Urinary bladder (tissue), 4 donors: ENCODE data around the gene WDR70. TPM values are rescaled to one million over a fixed set of nuclear protein-coding genes. Genes with fewer than 3 reads are reported as not detected.
"Not testable (repeated sequence)": the region's sequence is repeated elsewhere in the genome, so short reads cannot be mapped to it uniquely, and the experiment has no call there.

ENCODE experiments used
- DNase-seq: peaks from one replicate; pipeline ENCODE4 v3.0.0-alpha.2; 2015; ENCODE audit errors: extremely low spot score
- H3K27ac ChIP-seq: one replicate; pipeline ENCODE4 v1.5.1; 2013; ENCODE audit warnings: low read depth, mild to moderate bottlenecking, moderate library complexity
- H3K36me3 ChIP-seq: one replicate; pipeline ENCODE4 v1.6.1; 2013; ENCODE audit warnings: mild to moderate bottlenecking, moderate library complexity; ENCODE audit not compliant: insufficient read depth
- H3K4me1 ChIP-seq: one replicate; pipeline ENCODE4 v1.6.1; 2013; ENCODE audit warnings: mild to moderate bottlenecking, moderate library complexity; ENCODE audit not compliant: insufficient read depth
- H3K4me3 ChIP-seq: one replicate; pipeline ENCODE4 v1.5.1; 2013; ENCODE audit warnings: low read depth, low read length
- WGBS: extraction: QIAGEN DNeasy Blood & Tissue Kit; methylation state at CpG from one replicate; pipeline ENCODE4 v1.1.7; 2013; 5-methylcytosine and 5-hydroxymethylcytosine counted together
- polyA plus RNA-seq: library from polyadenylated mRNA; stranded (reverse); fragments of 200-250 nt; gene quantifications from one replicate; pipeline ENCODE4 v1.2.3, GENCODE V29; 2013
- total RNA-seq: library from RNA; depleted of rRNA; stranded (reverse); fragments of >200 nt; gene quantifications from one replicate; pipeline ENCODE4 v1.2.3, GENCODE V29; 2014
- donor health status: healthy with polysubstance abuse.
- donor health status: healthy.

Gene WDR70
- total and polyA plus RNA-seq, 2 donors = 19.3 to 48.3 TPM

- Histone ChIP-seq H3K4me3 (no peak overlapping the region), H3K27ac (no peak overlapping the region), H3K36me3 (no peaks in the 10 kb centered on the region), H3K4me1 (no peaks in the 10 kb centered on the region)
- 88% methylated on average over 8 of the region's 8 CpGs for WGBS
- no peak for DNase-seq
These were observed 196.7 kb downstream of the WDR70 start for GRCh38 chr5:37575541-37576489.

- WGBS = 94% methylated on average over 3 of the region's 3 CpGs
- no peaks in the 10 kb centered on the region for H3K4me1 ChIP-seq
- no peak for DNase-seq
- no peaks in the 10 kb centered on the region for H3K36me3 ChIP-seq
- no peak overlapping the region for H3K27ac ChIP-seq
- no peak overlapping the region for H3K4me3 ChIP-seq
These were observed 197.4 kb downstream of the WDR70 start for GRCh38 chr5:37576552-37576951.

DNA sequence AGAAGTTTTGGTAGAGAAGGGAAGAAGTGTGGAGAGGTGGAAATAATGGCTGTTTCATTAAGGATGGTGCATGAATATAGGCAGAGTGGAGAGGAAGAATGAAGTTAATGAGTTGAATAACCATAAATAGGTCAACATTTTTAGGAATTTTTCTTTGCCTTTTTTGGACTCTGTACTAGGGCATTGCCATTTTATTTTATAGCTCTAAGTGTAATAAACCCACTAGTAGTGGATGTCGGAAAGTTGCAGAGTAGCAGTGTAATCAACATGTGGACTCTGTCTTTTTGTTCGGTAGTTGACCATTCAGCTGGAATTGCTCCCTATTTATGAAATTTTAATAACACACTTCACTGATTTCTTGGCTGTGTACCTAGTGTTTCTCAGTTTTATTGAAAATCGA, 199.1 kb downstream of the WDR70 start:
- Histone ChIP-seq H3K4me3 (no peak overlapping the region), H3K4me1 (no peaks in the 10 kb centered on the region), H3K36me3 (no peaks in the 10 kb centered on the region), H3K27ac (no peak overlapping the region)
- 77% methylated on average over 3 of the region's 3 CpGs for WGBS
- no peak for DNase-seq

GRCh38 chr5:37580106-37580505, 201.0 kb downstream of the WDR70 start:
- Histone ChIP-seq H3K4me3 (no peak overlapping the region), H3K4me1 (no peaks in the 10 kb centered on the region), H3K27ac (no peak overlapping the region), H3K36me3 (no peaks in the 10 kb centered on the region)
- no peak for DNase-seq
- 59% methylated on average over 2 of the region's 2 CpGs for WGBS

DNA sequence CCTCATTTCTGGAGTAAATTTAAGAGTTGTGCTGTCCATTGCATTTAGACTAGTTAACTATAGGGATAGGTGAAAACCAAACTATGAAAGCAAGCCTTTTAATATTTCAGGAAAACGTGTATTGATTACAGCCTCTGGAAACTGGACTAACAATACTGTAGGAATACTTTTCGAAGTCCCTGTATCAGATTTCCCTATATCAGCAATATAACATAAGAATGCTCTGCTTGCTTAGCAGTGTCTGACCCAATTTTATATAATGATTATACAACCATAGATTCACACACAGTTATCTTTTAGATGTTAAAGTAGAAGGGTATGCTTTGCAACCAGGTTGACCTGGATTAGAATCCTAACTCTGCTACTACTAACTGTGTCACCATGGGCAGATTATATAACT, 203.1 kb downstream of the WDR70 start:
- Histone ChIP-seq H3K36me3 (no peaks in the 10 kb centered on the region), H3K27ac (no peak overlapping the region), H3K4me3 (no peak overlapping the region), H3K4me1 (no peaks in the 10 kb centered on the region)
- DNase-seq = no peak
- 95% methylated on average over 2 of the region's 2 CpGs for WGBS

GRCh38 chr5:37593292-37593691, 214.2 kb downstream of the WDR70 start:
- DNase-seq, H3K36me3 ChIP-seq, H3K4me3 ChIP-seq, H3K27ac ChIP-seq, H3K4me1 ChIP-seq: not testable (repeated sequence)
- 93% methylated on average over 3 of the region's 3 CpGs for WGBS

- H3K4me1 ChIP-seq, H3K27ac ChIP-seq, DNase-seq, H3K4me3 ChIP-seq, H3K36me3 ChIP-seq: not testable (repeated sequence)
- WGBS = 44% methylated on average over 2 of the region's 2 CpGs
These were observed 215.7 kb downstream of the WDR70 start for GRCh38 chr5:37594864-37595263.

GRCh38 chr5:37598733-37599132, 219.6 kb downstream of the WDR70 start:
- DNase-seq = peak; percentile 67
- WGBS = 33% methylated on average over 3 of the region's 3 CpGs
- Histone ChIP-seq H3K4me1 (no peaks in the 10 kb centered on the region), H3K36me3 (no peaks in the 10 kb centered on the region), H3K27ac (peak overlapping the region; percentile 5), H3K4me3 (no peak overlapping the region)

- Histone ChIP-seq H3K4me1 (no peaks in the 10 kb centered on the region), H3K4me3 (no peak overlapping the region), H3K36me3 (no peaks in the 10 kb centered on the region), H3K27ac (no peak overlapping the region)
- no peak for DNase-seq
- 92% methylated on average over 1 of the region's 1 CpG for WGBS
These were observed 222.0 kb downstream of the WDR70 start for GRCh38 chr5:37601163-37601562.

GRCh38 chr5:37603072-37603471, 224.0 kb downstream of the WDR70 start:
- Histone ChIP-seq H3K27ac (no peak overlapping the region), H3K4me1 (no peaks in the 10 kb centered on the region), H3K36me3 (peaks cover 4% of the 10 kb centered on the region), H3K4me3 (no peak overlapping the region)
- no peak for DNase-seq
- WGBS = 69% methylated on average over 1 of the region's 1 CpG

DNA sequence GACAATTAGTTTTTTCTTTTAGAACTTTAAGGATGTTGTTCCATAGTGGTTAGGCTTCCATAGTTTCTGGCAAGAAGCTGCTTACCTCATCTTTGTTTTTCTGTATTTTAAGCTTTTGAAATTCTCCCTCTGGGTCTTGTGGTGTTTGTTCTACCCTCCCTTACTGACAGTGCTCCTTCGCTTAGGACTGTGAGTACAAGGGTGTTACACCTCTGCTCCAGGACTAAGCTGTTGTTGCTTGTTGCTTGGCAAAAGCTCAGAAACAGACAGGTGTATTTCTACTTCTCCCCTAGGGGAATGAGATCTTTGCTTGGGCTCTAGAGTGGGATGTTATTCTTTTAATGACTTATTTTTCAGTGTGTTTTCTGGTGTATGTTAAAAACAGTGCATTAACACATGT, 225.2 kb downstream of the WDR70 start:
- no peak overlapping the region for H3K27ac ChIP-seq
- WGBS = 96% methylated on average over 1 of the region's 1 CpG
- no peak for DNase-seq
- H3K4me3 ChIP-seq = no peak overlapping the region
- no peaks in the 10 kb centered on the region for H3K4me1 ChIP-seq
- peaks cover 4% of the 10 kb centered on the region for H3K36me3 ChIP-seq

GRCh38 chr5:37606148-37606547, 227.0 kb downstream of the WDR70 start:
- H3K36me3 ChIP-seq = peaks cover 4% of the 10 kb centered on the region
- no peaks in the 10 kb centered on the region for H3K4me1 ChIP-seq
- WGBS = 62% methylated on average over 1 of the region's 1 CpG
- no peak overlapping the region for H3K27ac ChIP-seq
- H3K4me3 ChIP-seq = no peak overlapping the region
- DNase-seq = no peak

DNA sequence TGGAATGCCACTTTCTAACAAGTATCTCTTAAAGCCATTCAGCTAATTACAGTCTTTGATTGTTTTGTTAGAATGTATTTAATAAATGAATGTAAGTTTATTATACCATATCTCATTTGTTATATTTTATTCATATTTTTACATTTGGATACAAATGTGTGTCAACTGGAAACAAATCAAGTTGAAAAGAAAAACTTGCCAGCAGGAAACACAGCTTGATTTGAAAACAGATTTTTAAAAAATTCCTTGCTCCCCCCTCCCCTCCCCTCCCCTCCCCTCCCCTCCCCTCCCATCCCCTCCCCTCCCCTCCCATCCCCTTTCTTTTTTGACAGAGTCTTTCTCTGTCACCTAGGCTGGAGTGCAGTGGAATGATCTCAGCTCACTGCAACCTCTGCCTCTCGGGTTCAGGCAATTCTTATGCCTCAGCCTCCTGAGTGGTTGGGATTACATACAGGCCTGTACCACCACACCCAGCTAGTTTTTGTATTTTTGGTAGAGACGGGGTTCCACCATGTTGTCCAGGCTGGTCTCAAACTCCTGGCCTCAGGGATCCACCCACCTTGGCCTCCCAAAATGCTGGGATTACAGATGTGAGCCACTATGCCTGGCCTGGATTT, 227.6 kb downstream of the WDR70 start:
- H3K27ac ChIP-seq = no peak overlapping the region
- H3K4me3 ChIP-seq = no peak overlapping the region
- 92% methylated on average over 2 of the region's 2 CpGs for WGBS
- no peaks in the 10 kb centered on the region for H3K4me1 ChIP-seq
- DNase-seq = no peak
- peaks cover 4% of the 10 kb centered on the region for H3K36me3 ChIP-seq

DNA sequence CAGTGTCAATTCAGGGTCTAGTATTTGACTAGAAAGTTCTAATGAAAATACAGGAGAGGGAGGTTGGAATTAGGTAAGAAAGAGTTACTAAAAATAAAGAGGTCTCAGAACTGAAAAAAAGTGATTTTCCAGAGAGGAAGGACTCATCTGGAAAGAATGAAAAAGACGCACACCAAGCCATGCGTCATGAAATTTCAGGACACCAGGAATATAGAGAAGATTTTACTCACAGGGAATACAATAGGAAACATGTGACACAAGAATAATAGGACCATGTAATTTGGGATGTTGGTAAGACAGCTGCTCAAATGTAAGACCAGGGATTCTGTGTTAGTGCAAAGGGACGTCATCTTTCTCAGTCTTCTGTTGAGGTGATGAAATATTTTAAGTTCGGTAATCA, 236.1 kb downstream of the WDR70 start:
- Histone ChIP-seq H3K27ac (no peak overlapping the region), H3K4me1 (no peaks in the 10 kb centered on the region), H3K36me3 (no peaks in the 10 kb centered on the region), H3K4me3 (no peak overlapping the region)
- DNase-seq = no peak
- 72% methylated on average over 4 of the region's 4 CpGs for WGBS
